KOPT-K1 (cell line): Measurements from ENCODE around the gene SSH2.
"Not testable (repeated sequence)": the region's sequence is repeated elsewhere in the genome, so short reads cannot be mapped to it uniquely, and the experiment has no call there.

Experiments
- H3K27ac ChIP-seq: fragments of 200-600 bp; sonication (generic); 2 replicates; pipeline ENCODE4 v1.5.1; 2016; ENCODE audit warnings: antibody characterized with exemption, mild to moderate bottlenecking, low read depth, low read length; ENCODE audit not compliant: poor library complexity, severe bottlenecking
- H3K36me3 ChIP-seq: fragments of 200-600 bp; sonication (generic); 2 replicates; pipeline ENCODE4 v1.5.1; 2017; ENCODE audit warnings: antibody characterized with exemption, mild to moderate bottlenecking, low read length, moderate library complexity; ENCODE audit not compliant: insufficient read depth
- H3K9me3 ChIP-seq: fragments of 200-600 bp; sonication (generic); 2 replicates; pipeline ENCODE4 v1.5.1; 2017; ENCODE audit warnings: antibody characterized with exemption, low read length, mild to moderate bottlenecking; ENCODE audit not compliant: insufficient read depth, poor library complexity, severe bottlenecking

SSH2 gene

GRCh38 chr17:29870836-29871465 lies 59.1 kb downstream of the SSH2 start:
- H3K9me3 ChIP-seq, result no peaks in the 10 kb centered on the region
- H3K36me3 ChIP-seq, result no peaks in the 10 kb centered on the region
- no peak overlapping the region for H3K27ac ChIP-seq

- no peaks in the 10 kb centered on the region for H3K36me3 ChIP-seq
- H3K9me3 ChIP-seq, result no peaks in the 10 kb centered on the region
- H3K27ac ChIP-seq, result no peak overlapping the region
Measured at GRCh38 chr17:29867643-29868181, 62.3 kb downstream of the SSH2 start.

- Histone ChIP-seq H3K27ac (no peak overlapping the region), H3K36me3 (peaks cover 3% of the 10 kb centered on the region; the same call in 1 of the 2 replicates), H3K9me3 (no peaks in the 10 kb centered on the region)
Measured at GRCh38 chr17:29866746-29867404, 63.2 kb downstream of the SSH2 start.

GRCh38 chr17:29864615-29865014 lies 65.4 kb downstream of the SSH2 start:
- H3K36me3 ChIP-seq, result peaks cover 11% of the 10 kb centered on the region
- H3K27ac ChIP-seq, result no peak overlapping the region
- H3K9me3 ChIP-seq, result peaks cover under 1% of the 10 kb centered on the region

GRCh38 chr17:29864123-29864522 lies 65.9 kb downstream of the SSH2 start:
- H3K9me3 ChIP-seq, H3K27ac ChIP-seq: not testable (repeated sequence)
- H3K36me3 ChIP-seq, result peaks cover 11% of the 10 kb centered on the region

- Histone ChIP-seq H3K27ac (no peak overlapping the region), H3K36me3 (peaks cover 11% of the 10 kb centered on the region), H3K9me3 (peaks cover 13% of the 10 kb centered on the region)
Measured at GRCh38 chr17:29862951-29863350, 67.1 kb downstream of the SSH2 start.

GRCh38 chr17:29862127-29862526 lies 67.9 kb downstream of the SSH2 start:
- peaks cover 21% of the 10 kb centered on the region for H3K9me3 ChIP-seq
- H3K36me3 ChIP-seq, result peaks cover 11% of the 10 kb centered on the region
- H3K27ac ChIP-seq, result no peak overlapping the region

- H3K9me3 ChIP-seq, result peaks cover 23% of the 10 kb centered on the region
- peaks cover 11% of the 10 kb centered on the region for H3K36me3 ChIP-seq
Measured at GRCh38 chr17:29859445-29859844, 70.6 kb downstream of the SSH2 start.

GRCh38 chr17:29857823-29858222 lies 72.2 kb downstream of the SSH2 start:
- peaks cover 16% of the 10 kb centered on the region for H3K36me3 ChIP-seq
- H3K27ac ChIP-seq, result no peak overlapping the region
- peaks cover 23% of the 10 kb centered on the region for H3K9me3 ChIP-seq

More at GRCh38 chr17:29859445-29859844, 70.6 kb downstream of the SSH2 start:
- H3K27ac ChIP-seq, result not testable (repeated sequence)

GRCh38 chr17:29857105-29857504 lies 72.9 kb downstream of the SSH2 start:
- H3K27ac ChIP-seq, result not testable (repeated sequence)
- peaks cover 16% of the 10 kb centered on the region for H3K36me3 ChIP-seq
- H3K9me3 ChIP-seq, result peaks cover 23% of the 10 kb centered on the region

GRCh38 chr17:29855686-29856085 lies 74.3 kb downstream of the SSH2 start:
- no peak overlapping the region for H3K27ac ChIP-seq
- peaks cover 23% of the 10 kb centered on the region for H3K9me3 ChIP-seq
- H3K36me3 ChIP-seq, result peaks cover 5% of the 10 kb centered on the region; the same call in 1 of the 2 replicates

- peaks cover 17% of the 10 kb centered on the region for H3K36me3 ChIP-seq
- no peaks in the 10 kb centered on the region for H3K9me3 ChIP-seq
- H3K27ac ChIP-seq, result no peak overlapping the region
Measured at GRCh38 chr17:29848737-29849136, 81.3 kb downstream of the SSH2 start.

- H3K36me3 ChIP-seq, result peaks cover 12% of the 10 kb centered on the region
- no peaks in the 10 kb centered on the region for H3K9me3 ChIP-seq
- H3K27ac ChIP-seq, result no peak overlapping the region
Measured at GRCh38 chr17:29847527-29848400, 82.3 kb downstream of the SSH2 start.

- peaks cover 12% of the 10 kb centered on the region for H3K36me3 ChIP-seq
- no peaks in the 10 kb centered on the region for H3K9me3 ChIP-seq
- H3K27ac ChIP-seq, result no peak overlapping the region
Measured at GRCh38 chr17:29847118-29847517, 82.9 kb downstream of the SSH2 start.

GRCh38 chr17:29846298-29846697 lies 83.7 kb downstream of the SSH2 start:
- Histone ChIP-seq H3K9me3 (no peaks in the 10 kb centered on the region), H3K27ac (no peak overlapping the region), H3K36me3 (peaks cover 12% of the 10 kb centered on the region)
